HG02798 (cell line): ENCODE measurements around the gene COPB1.

Experiments used
- ATAC-seq: cut with Tn5 transposase; IDR thresholded peaks from one replicate; pipeline ENCODE4 v1.9.1; 2021; ENCODE audit warnings: mild to moderate bottlenecking; ENCODE audit not compliant: unreplicated experiment, poor library complexity

Gene COPB1

GRCh38 chr11:14513800-14514199, 14.2 kb upstream of the COPB1 start:
- ATAC-seq, result no peak

GRCh38 chr11:14506532-14506931, 6.9 kb upstream of the COPB1 start:
- ATAC-seq, result no peak

- ATAC-seq, result no peak
Observed at GRCh38 chr11:14503023-14503422, 3.4 kb upstream of the COPB1 start.

GRCh38 chr11:14502039-14502438, 2.4 kb upstream of the COPB1 start:
- ATAC-seq, result no peak

- ATAC-seq, result peak; percentile 62
Observed at GRCh38 chr11:14500181-14500651, 605 bp upstream of the COPB1 start.

GRCh38 chr11:14499178-14499559, 442 bp downstream of the COPB1 start:
- ATAC-seq, result peak; percentile 19

GRCh38 chr11:14480716-14481115, 18.9 kb downstream of the COPB1 start:
- no peak for ATAC-seq

- ATAC-seq, result no peak
Observed at GRCh38 chr11:14471127-14471526, 28.5 kb downstream of the COPB1 start.

- ATAC-seq, result no peak
Observed at GRCh38 chr11:14463623-14464022, 36.0 kb downstream of the COPB1 start.

GRCh38 chr11:14460147-14460546, 39.5 kb downstream of the COPB1 start:
- ATAC-seq, result no peak

GRCh38 chr11:14458377-14458776, 41.2 kb downstream of the COPB1 start:
- ATAC-seq, result no peak

- no peak for ATAC-seq
Observed at GRCh38 chr11:14455648-14456430, 43.8 kb downstream of the COPB1 start.

- no peak for ATAC-seq
Observed at GRCh38 chr11:14454861-14455632, 44.6 kb downstream of the COPB1 start.

- ATAC-seq, result peak; percentile 38
Observed at GRCh38 chr11:14451825-14452224, 47.8 kb downstream of the COPB1 start.

GRCh38 chr11:14449302-14449714, 50.3 kb downstream of the COPB1 start:
- no peak for ATAC-seq

- no peak for ATAC-seq
Observed at GRCh38 chr11:14448240-14448639, 51.4 kb downstream of the COPB1 start.

- no peak for ATAC-seq
Observed at GRCh38 chr11:14446701-14447169, 52.9 kb downstream of the COPB1 start.

- ATAC-seq, result no peak
Observed at GRCh38 chr11:14445542-14446530, 53.8 kb downstream of the COPB1 start.

- no peak for ATAC-seq
Observed at GRCh38 chr11:14444441-14445189, 55.0 kb downstream of the COPB1 start.

- no peak for ATAC-seq
Observed at GRCh38 chr11:14443638-14444037, 56.0 kb downstream of the COPB1 start.
